ENCODE data around the gene SCLT1.

The SCLT1 gene

GRCh38 chr4:128847082-128847724 lies 246.1 kb downstream of the SCLT1 start:
- in situ Hi-C loops (cut with MboI; ENCODE audit: low sequenced_read_pairs) = no loop called here

GRCh38 chr4:128846063-128846462 lies 247.3 kb downstream of the SCLT1 start:
- in situ Hi-C loops (cut with MboI; ENCODE audit: low sequenced_read_pairs) = no loop called here

- in situ Hi-C loops (cut with MboI; ENCODE audit: low sequenced_read_pairs) = no loop called here
Observed at GRCh38 chr4:128844931-128845330, 248.4 kb downstream of the SCLT1 start.

GRCh38 chr4:128841402-128841801 lies 251.9 kb downstream of the SCLT1 start:
- in situ Hi-C loops (cut with MboI; ENCODE audit: low sequenced_read_pairs) = no loop called here

- in situ Hi-C loops (cut with MboI; ENCODE audit: low sequenced_read_pairs) = no loop called here
Observed at GRCh38 chr4:128840711-128841318, 252.5 kb downstream of the SCLT1 start.

GRCh38 chr4:128837679-128838078 lies 255.7 kb downstream of the SCLT1 start:
- in situ Hi-C loops (cut with MboI; ENCODE audit: low sequenced_read_pairs) = no loop called here

GRCh38 chr4:128837198-128837597 lies 256.1 kb downstream of the SCLT1 start:
- in situ Hi-C loops (cut with MboI; ENCODE audit: low sequenced_read_pairs) = no loop called here

GRCh38 chr4:128835498-128836222 lies 257.7 kb downstream of the SCLT1 start:
- in situ Hi-C loops (cut with MboI; ENCODE audit: low sequenced_read_pairs) = no loop called here
